HCT116 (cell line): ENCODE data around the gene ESF1. TPM values are rescaled to one million over a fixed set of nuclear protein-coding genes. Genes with fewer than 3 reads are reported as not detected.

Experiments
- ATAC-seq: fragments of 200-7000 bp; cut with Tn5 transposase; 2 replicates; pipeline ENCODE4 v1.9.1; 2020; ENCODE audit warnings: mild to moderate bottlenecking, moderate library complexity
- BruUV-seq: library from RNA; stranded (reverse); fragments of 400-500 nt; replicated peaks from 2 replicates; lab custom pipeline; 2021; lab: Mats Ljungman, UMichigan
- CTCF ChIA-PET: fragments of 300-600 bp; sonication (Branson Sonifier 250); formaldehyde crosslinking; loops from one replicate; lab custom pipeline; 2021; ENCODE audit warnings: antibody characterized with exemption; lab: Charles Lee
- POLR2A ChIA-PET: fragments of 300-600, 350-600 bp; sonication (Branson Sonifier 250); formaldehyde crosslinking; loops from one replicate; lab custom pipeline; 2021; ENCODE audit warnings: antibody characterized with exemption; lab: Charles Lee
- RAD21 ChIA-PET, 2 experiments: fragments of 300-600 bp; sonication (Branson Sonifier 250); formaldehyde crosslinking; loops; one replicate each; lab custom pipeline; 2023; ENCODE audit warnings: low total read pairs in 2 of 2; ENCODE audit not compliant: uncharacterized antibody in 2 of 2, unreplicated experiment in 2 of 2, low non-redundant PET in 1 of 2; lab: Charles Lee
- DNase-seq: peaks from one replicate; pipeline ENCODE4 v3.0.0-alpha.2; 2010; ENCODE audit warnings: low read depth, low spot score
- H2AFZ ChIP-seq: fragments of 200-600 bp; shearing (Covaris generic), sonication (generic); 2 replicates; pipeline ENCODE4 v1.6.1; 2017; ENCODE audit warnings: low read depth, mixed run types, mixed read lengths, antibody characterized with exemption, low read length; ENCODE audit not compliant: poor library complexity, severe bottlenecking
- H3K27ac ChIP-seq: 2 replicates; pipeline ENCODE4 v1.5.1; 2012; ENCODE audit warnings: low read depth, low read length
- H3K27me3 ChIP-seq: fragments of 200-600 bp; sonication (generic); 2 replicates; pipeline ENCODE4 v1.6.1; 2016; ENCODE audit warnings: mixed run types, low read length, mixed read lengths; ENCODE audit not compliant: insufficient read depth
- H3K36me3 ChIP-seq, 2 experiments: fragments of 200-500 bp in 1 of 2; fragments of 200-600 bp in 1 of 2; sonication (Bioruptor generic) in 1 of 2; sonication (generic) in 1 of 2; 2 replicates each; pipeline versions ENCODE4 v1.5.1 to v1.6.1; 2014 to 2016; ENCODE audit warnings: low read length in 2 of 2, inconsistent platforms in 1 of 2, mixed read lengths in 1 of 2, mixed run types in 1 of 2; ENCODE audit not compliant: insufficient read depth in 2 of 2, control insufficient read depth in 1 of 2
- H3K4me1 ChIP-seq, 2 experiments: fragments of 200-600 bp in 1 of 2; sonication (generic) in 1 of 2; 2 replicates each; pipeline versions ENCODE4 v1.5.1 to v1.6.1; 2012 to 2017; ENCODE audit warnings: low read length in 2 of 2, inconsistent platforms in 1 of 2, mild to moderate bottlenecking in 1 of 2, mixed read lengths in 1 of 2, mixed run types in 1 of 2, moderate library complexity in 1 of 2; ENCODE audit not compliant: insufficient read depth in 2 of 2, control insufficient read depth in 1 of 2
- H3K4me2 ChIP-seq: fragments of 200-600 bp; sonication (generic); 2 replicates; pipeline ENCODE4 v1.6.1; 2017; ENCODE audit warnings: mixed run types, low read length, mixed read lengths
- H3K4me3 ChIP-seq, 2 experiments: fragments of 200-600 bp in 1 of 2; sonication (generic) in 1 of 2; replicated peaks in 1 of 2; 2 replicates each; pipeline ENCODE4 v1.5.1; 2011 to 2016; ENCODE audit warnings: low read length in 2 of 2, control low read depth in 1 of 2, low read depth in 1 of 2, mild to moderate bottlenecking in 1 of 2, mixed read lengths in 1 of 2, mixed run types in 1 of 2
- H3K79me2 ChIP-seq: fragments of 200-600 bp; sonication (generic); 2 replicates; pipeline ENCODE4 v1.6.1; 2017; ENCODE audit warnings: mild to moderate bottlenecking, mixed run types, low read length, moderate library complexity, mixed read lengths; ENCODE audit not compliant: insufficient read depth
- H3K9ac ChIP-seq: fragments of 200-600 bp; sonication (generic); 2 replicates; pipeline ENCODE4 v1.6.1; 2016; ENCODE audit warnings: low read length, mixed read lengths
- H3K9me2 ChIP-seq: fragments of 200-600 bp; sonication (generic), shearing (Covaris generic); 2 replicates; pipeline ENCODE4 v1.6.1; 2017; ENCODE audit warnings: mixed run types, mild to moderate bottlenecking, moderate library complexity; ENCODE audit not compliant: insufficient read depth
- H3K9me3 ChIP-seq, 2 experiments: fragments of 200-500 bp in 1 of 2; fragments of 200-600 bp in 1 of 2; sonication (Bioruptor generic) in 1 of 2; sonication (generic) in 1 of 2; 2 replicates each; pipeline ENCODE4 v1.6.1; 2014 to 2017; ENCODE audit warnings: low read length in 2 of 2, mixed read lengths in 2 of 2, inconsistent platforms in 1 of 2, low read depth in 1 of 2, mild to moderate bottlenecking in 1 of 2, mixed run types in 1 of 2, moderate library complexity in 1 of 2; ENCODE audit not compliant: control insufficient read depth in 1 of 2, insufficient read depth in 1 of 2
- H4K20me1 ChIP-seq: fragments of 200-600 bp; sonication (generic), shearing (Covaris generic); 2 replicates; pipeline ENCODE4 v1.6.1; 2017; ENCODE audit warnings: mixed run types, mild to moderate bottlenecking, moderate library complexity; ENCODE audit not compliant: insufficient read depth
- CBX3 ChIP-seq: IDR thresholded peaks from 2 replicates; pipeline ENCODE4 v1.6.1; 2012; ENCODE audit warnings: low read depth
- CEBPB ChIP-seq: IDR thresholded peaks from 2 replicates; pipeline ENCODE4 v1.6.1; 2012; ENCODE audit warnings: low read depth
- EGR1 ChIP-seq: IDR thresholded peaks from 2 replicates; pipeline ENCODE4 v1.6.1; 2012; ENCODE audit warnings: low read depth
- ELF1 ChIP-seq: IDR thresholded peaks from 2 replicates; pipeline ENCODE4 v1.6.1; 2012; ENCODE audit warnings: low read depth, borderline replicate concordance
- EZH2 ChIP-seq: fragments of 200-600 bp; sonication (generic); IDR thresholded peaks from 2 replicates; pipeline ENCODE4 v1.6.1; 2017; ENCODE audit warnings: antibody characterized with exemption, mixed run types
- EZH2phosphoT487 ChIP-seq: fragments of 200-600 bp; IDR thresholded peaks from 2 replicates; pipeline ENCODE4 v1.6.1; 2018; ENCODE audit warnings: antibody characterized with exemption, borderline replicate concordance
- FOSL1 ChIP-seq: IDR thresholded peaks from 2 replicates; pipeline ENCODE4 v1.6.1; 2012; ENCODE audit warnings: low read depth
- POLR2A ChIP-seq: IDR thresholded peaks from 2 replicates; pipeline ENCODE4 v1.7.0; 2011; ENCODE audit warnings: borderline replicate concordance; ENCODE audit not compliant: insufficient read depth, insufficient read length; ENCODE audit errors: extremely low read depth
- SIN3A ChIP-seq: IDR thresholded peaks from 2 replicates; pipeline ENCODE4 v1.6.1; 2012; ENCODE audit warnings: low read depth
- SP1 ChIP-seq: IDR thresholded peaks from 2 replicates; pipeline ENCODE4 v1.6.1; 2012; ENCODE audit warnings: low read depth
- SRF ChIP-seq: IDR thresholded peaks from 2 replicates; pipeline ENCODE4 v1.6.1; 2012; ENCODE audit warnings: low read depth
- TCF7L2 ChIP-seq: IDR thresholded peaks from 2 replicates; pipeline ENCODE4 v1.7.0; 2011; ENCODE audit warnings: borderline replicate concordance, inconsistent platforms; ENCODE audit not compliant: insufficient read depth, insufficient read length; ENCODE audit errors: extremely low read depth
- YY1 ChIP-seq: IDR thresholded peaks from 2 replicates; pipeline ENCODE4 v1.6.1; 2011; ENCODE audit warnings: low read length, low read depth, moderate library complexity, mild to moderate bottlenecking; ENCODE audit not compliant: insufficient replicate concordance; ENCODE audit errors: extremely low read depth
- ZBTB33 ChIP-seq: IDR thresholded peaks from 2 replicates; pipeline ENCODE4 v1.6.1; 2011; ENCODE audit warnings: mild to moderate bottlenecking, low read length, moderate library complexity; ENCODE audit not compliant: insufficient replicate concordance; ENCODE audit errors: extremely low read depth
- ZNF274 ChIP-seq: fragments of 200-500 bp; sonication (Bioruptor generic); IDR thresholded peaks from 2 replicates; pipeline ENCODE4 v1.6.1; 2014; ENCODE audit warnings: mild to moderate bottlenecking, low read depth, low read length, inconsistent platforms
- intact Hi-C: fragments of 100-400 bp; cut with micrococcal nuclease; formaldehyde crosslinking; loops from 2 replicates; pipeline ENCODE4 v1.10.0; 2022
- total RNA-seq: library from RNA; stranded (reverse); gene quantifications from one replicate; pipeline ENCODE4 v1.2.1, GENCODE V29; 2021; ENCODE audit not compliant: unreplicated experiment

ESF1 gene
- total RNA-seq, 1 experiment from 2014 or later: 25.4 TPM

DNA sequence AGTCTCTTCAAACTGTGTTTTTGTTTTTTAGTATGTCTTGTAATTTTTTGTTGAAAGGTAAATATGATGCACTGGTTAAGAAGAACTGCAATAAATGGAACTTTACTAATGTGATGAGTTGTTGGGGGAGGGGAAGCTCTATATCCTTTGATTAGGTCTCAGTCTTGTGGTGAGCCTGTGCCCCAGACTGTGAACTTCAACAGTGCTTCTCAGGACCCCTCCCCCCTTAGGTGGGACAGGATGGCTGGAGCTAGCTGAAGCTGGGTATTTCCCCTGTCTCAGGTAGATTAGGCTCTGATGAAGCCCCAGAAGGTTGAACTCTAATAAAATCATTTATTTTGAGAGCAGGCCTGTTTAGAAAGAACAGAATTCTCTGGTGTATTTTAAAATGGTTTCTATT lies 114.6 kb downstream of the ESF1 start (continued):
- TF ChIP-seq ZBTB33: no peak
- TF ChIP-seq SP1: no peak
- no peak for TF ChIP-seq YY1
- no peak for TF ChIP-seq FOSL1
- TF ChIP-seq CEBPB: no peak
- TF ChIP-seq EGR1: no peak
- TF ChIP-seq TCF7L2: no peak
- TF ChIP-seq EZH2: no peak
- TF ChIP-seq ELF1: no peak
- no peak for TF ChIP-seq SIN3A
- no peak for TF ChIP-seq CBX3
- no peak for TF ChIP-seq POLR2A

GRCh38 chr20:13665709-13666395 lies 118.9 kb downstream of the ESF1 start:
- no peak for ATAC-seq
- ChIA-PET POLR2A (no interaction called here), CTCF (interaction anchor here (1.5 kb wide), 1 partner anchor 13 kb away, joined by 3 read pairs; no protein-coding TSS in a partner anchor), RAD21 (no interaction called here)
- Histone ChIP-seq H4K20me1 (no peaks in the 10 kb centered on the region), H3K27me3 (no peaks in the 10 kb centered on the region), H3K79me2 (no peaks in the 10 kb centered on the region), H3K4me2 (no peak overlapping the region), H3K9me3 (no peaks in the 10 kb centered on the region), H3K4me3 (no peak overlapping the region), H3K9ac (no peak overlapping the region), H2AFZ (no peak overlapping the region), H3K4me1 (no peaks in the 10 kb centered on the region), H3K9me2 (no peaks in the 10 kb centered on the region), H3K36me3 (no peaks in the 10 kb centered on the region), H3K27ac (no peak overlapping the region)
- no peak for DNase-seq
- intact Hi-C loops: no loop called here
- no peak for TF ChIP-seq SIN3A
- no peak for TF ChIP-seq SRF
- no peak for TF ChIP-seq EZH2phosphoT487
- TF ChIP-seq FOSL1: no peak
- TF ChIP-seq ZNF274: no peak
- no peak for TF ChIP-seq POLR2A
- BruUV-seq: no TSS peak

Other genes starting within 250 kb of the ESF1 start
- 19.1 TPM for gene TASP1, start 146.0 kb downstream of the ESF1 start, total RNA-seq
- gene NDUFAF5, start 109 bp upstream of the ESF1 start, total RNA-seq: 30.8 TPM
- not detected for gene SEL1L2, start 205.7 kb upstream of the ESF1 start, total RNA-seq
- 3.7 TPM for gene MACROD2, start 210.6 kb upstream of the ESF1 start, total RNA-seq